T follicular helper cell (primary cell): ENCODE data around the gene ATP6AP2.

Experiments used
- DNase-seq: peaks from one replicate; pipeline ENCODE4 v3.0.0-alpha.2; 2020; ENCODE audit warnings: low read depth

ATP6AP2 gene

DNA sequence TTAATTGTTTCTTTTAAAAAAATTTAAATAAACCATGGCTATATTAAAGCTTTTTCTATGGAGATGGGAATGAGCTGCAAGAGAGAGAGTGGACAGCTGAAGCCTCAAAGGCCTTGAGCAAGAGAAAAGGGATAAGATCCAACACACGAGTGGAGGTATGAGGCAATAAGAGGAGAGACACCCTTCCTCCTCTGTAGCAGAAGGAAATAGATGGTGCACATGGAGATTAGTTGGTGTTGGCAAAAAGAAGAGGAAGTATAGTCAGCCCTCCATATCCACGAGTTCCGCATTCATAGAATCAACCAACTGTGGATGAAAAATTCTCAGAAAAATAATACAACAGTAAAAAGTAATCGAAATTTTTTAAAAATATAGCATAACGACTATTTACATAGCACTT, 63.4 kb downstream of the ATP6AP2 start:
- no peak for DNase-seq

- DNase-seq = peak; percentile 20
Measured at GRCh38 chrX:40644821-40645358, 64.1 kb downstream of the ATP6AP2 start.

GRCh38 chrX:40646489-40647306, 65.9 kb downstream of the ATP6AP2 start:
- DNase-seq = peak; percentile 5

- DNase-seq = peak; percentile 96
Measured at GRCh38 chrX:40647307-40648197, 66.8 kb downstream of the ATP6AP2 start, which contains the start of gene CXorf38. Gene CXorf38, minus strand, starts transcription at chrX:40647561. Its CDS starts 41 bp downstream, at chrX:40647520.

GRCh38 chrX:40651620-40652223, 71.0 kb downstream of the ATP6AP2 start:
- DNase-seq = peak; percentile 68

DNA sequence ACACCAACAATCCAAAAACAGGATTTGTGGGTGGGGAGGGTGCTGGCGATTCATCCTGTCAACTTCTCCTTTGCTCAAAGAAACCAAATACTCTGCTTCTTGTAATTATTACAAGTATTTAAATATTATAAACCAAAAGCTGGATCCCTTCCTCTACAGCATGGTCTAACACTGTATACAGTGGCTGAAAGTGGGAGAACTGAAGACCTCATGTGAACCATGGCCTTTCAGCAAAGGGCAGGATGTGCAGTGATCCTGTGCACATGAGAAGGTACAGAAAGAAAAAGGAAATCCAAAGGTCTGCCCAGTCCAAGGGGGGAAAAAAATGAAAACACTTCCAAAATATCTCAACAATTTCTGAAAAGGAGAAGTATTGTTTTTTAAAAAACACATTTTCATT, 71.9 kb downstream of the ATP6AP2 start:
- no peak for DNase-seq

DNA sequence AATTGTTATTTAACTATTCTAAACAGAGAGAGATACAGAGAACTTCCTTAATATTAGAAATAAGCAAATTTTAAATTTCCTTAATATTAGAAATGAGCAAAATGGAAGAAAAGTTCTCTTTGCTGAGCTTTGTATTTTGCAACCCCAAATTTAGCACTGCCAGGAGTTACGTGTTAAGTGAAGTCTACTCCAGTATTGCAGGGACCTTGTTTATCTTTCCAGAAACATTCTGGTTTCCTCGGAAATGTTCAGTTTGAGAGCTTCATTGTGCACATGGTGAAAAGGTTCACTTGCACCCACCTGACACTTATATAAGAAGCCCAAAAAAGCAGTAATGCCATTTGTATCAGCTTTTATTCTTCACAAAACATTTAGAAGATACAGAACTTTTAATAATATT, 72.8 kb downstream of the ATP6AP2 start:
- DNase-seq = no peak
